ENCODE measurements around the gene FCHO1. TPM values are rescaled to one million over a fixed set of nuclear protein-coding genes. Genes with fewer than 3 reads are reported as not detected.

The FCHO1 gene
- total RNA-seq, 1 experiment from 2014 or later, result 1.1 TPM

GRCh38 chr19:17734146-17734545 is 17.1 kb upstream of the FCHO1 start:
- Histone ChIP-seq H3K4me1 (ENCODE audit: control insufficient read depth, insufficient read depth, low read length) (no peaks in the 10 kb centered on the region), H3K9me3 (ENCODE audit: control insufficient read depth, insufficient read depth, low read depth, low read length) (no peaks in the 10 kb centered on the region), H3K27ac (ENCODE audit: low read length) (no peak overlapping the region), H3K27me3 (ENCODE audit: control insufficient read depth, insufficient read depth, low read length) (no peaks in the 10 kb centered on the region), H3K4me3 (ENCODE audit: low read depth in 2 of 2, low read length in 2 of 2) (no peak overlapping the region), H3K36me3 (ENCODE audit: control insufficient read depth, insufficient read depth, low read length) (no peaks in the 10 kb centered on the region; the same call in 1 of the 2 replicates)
- DNase-seq (ENCODE audit: low read depth, low spot score), result no peak
- intact Hi-C loops (cut with micrococcal nuclease; ENCODE audit: unreplicated experiment), result no loop called here
- in situ Hi-C loops (cut with HindIII; ENCODE audit: low pct_unique_long_range_greater_than_20kb, low sequenced_read_pairs), result no loop called here
- POLR2A ChIA-PET, result no interaction called here
- CTCF ChIA-PET, result no interaction called here
- ATAC-seq, result no peak
- no peak for TF ChIP-seq SIN3A (IDR thresholded peaks at IDR 0.05; ENCODE audit: borderline replicate concordance, insufficient read depth, low read depth, low read length)
- TF ChIP-seq POLR2AphosphoS5 (IDR thresholded peaks at IDR 0.05; ENCODE audit: low read depth, low read length), result no peak
- TF ChIP-seq TCF7L2 (IDR thresholded peaks at IDR 0.05; ENCODE audit: low read depth, low read length), result no peak
- TF ChIP-seq CTCF (IDR thresholded peaks at IDR 0.05), result no peak
- no peak for TF ChIP-seq REST (IDR thresholded peaks at IDR 0.05; ENCODE audit: insufficient read depth in 1 of 2, low read depth in 2 of 2, low read length in 1 of 2)
- BruUV-seq (replicated peaks), result no TSS peak

GRCh38 chr19:17735410-17735809 is 15.9 kb upstream of the FCHO1 start:
- ChIA-PET POLR2A (no interaction called here), CTCF (no interaction called here)
- BruUV-seq (replicated peaks), result no TSS peak
- ATAC-seq (no peak), DNase-seq (ENCODE audit: low read depth, low spot score) (no peak)
- no peaks in the 10 kb centered on the region for H3K27me3 ChIP-seq (ENCODE audit: control insufficient read depth, insufficient read depth, low read length)
- no peak overlapping the region for H3K27ac ChIP-seq (ENCODE audit: low read length)
- H3K36me3 ChIP-seq (ENCODE audit: control insufficient read depth, insufficient read depth, low read length), result no peaks in the 10 kb centered on the region; the same call in 1 of the 2 replicates
- H3K4me3 ChIP-seq (ENCODE audit: low read depth in 2 of 2, low read length in 2 of 2), result no peak overlapping the region
- in situ Hi-C loops (cut with HindIII; ENCODE audit: low pct_unique_long_range_greater_than_20kb, low sequenced_read_pairs), result no loop called here
- no peak for TF ChIP-seq SIN3A (IDR thresholded peaks at IDR 0.05; ENCODE audit: borderline replicate concordance, insufficient read depth, low read depth, low read length)
- TF ChIP-seq REST (IDR thresholded peaks at IDR 0.05; ENCODE audit: insufficient read depth in 1 of 2, low read depth in 2 of 2, low read length in 1 of 2), result no peak
- no peak for TF ChIP-seq POLR2AphosphoS5 (IDR thresholded peaks at IDR 0.05; ENCODE audit: low read depth, low read length)
- intact Hi-C loops (cut with micrococcal nuclease; ENCODE audit: unreplicated experiment), result no loop called here
- no peaks in the 10 kb centered on the region for H3K4me1 ChIP-seq (ENCODE audit: control insufficient read depth, insufficient read depth, low read length)
- H3K9me3 ChIP-seq (ENCODE audit: control insufficient read depth, insufficient read depth, low read depth, low read length), result no peaks in the 10 kb centered on the region

Measured in Panc1 (cell line).